ENCODE measurements around the gene EIF2B5.

The EIF2B5 gene

GRCh38 chr3:184096811-184097383 lies 38.3 kb upstream of the EIF2B5 start, which contains the start of gene HTR3E:
TSS of gene HTR3E (plus strand) at chr3:184097064. CDS start at chr3:184097530, 466 bp downstream.
- H3K9me2 ChIP-seq (ENCODE audit: low read depth, low read length), result no peaks in the 10 kb centered on the region
- H3K9me3 ChIP-seq (ENCODE audit: low read length), result peaks cover 7% of the 10 kb centered on the region
- H3K36me3 ChIP-seq (ENCODE audit: insufficient read depth, low read length), result no peaks in the 10 kb centered on the region
- H2AFZ ChIP-seq (ENCODE audit: low read length), result no peak within 1 kb of the TSS
- no peak within 1 kb of the TSS for H3K4me3 ChIP-seq (ENCODE audit: low read depth, low read length, poor library complexity, severe bottlenecking)
- H3K27ac ChIP-seq (ENCODE audit: low read depth, low read length, poor library complexity, severe bottlenecking), result no peak within 1 kb of the TSS
- TF ChIP-seq CTCF (IDR thresholded peaks at IDR 0.05; ENCODE audit: low read length) (no peak), EZH2 (IDR thresholded peaks at IDR 0.05; ENCODE audit: borderline replicate concordance, low read length) (no peak)
- H3K27me3 ChIP-seq (ENCODE audit: insufficient read depth, low read length), result no peaks in the 10 kb centered on the region; the same call in 1 of the 2 replicates
- H3K4me1 ChIP-seq (ENCODE audit: insufficient read depth, low read length, severe bottlenecking), result no peaks in the 10 kb centered on the region
- H4K20me1 ChIP-seq (ENCODE audit: insufficient read depth, low read length), result no peaks in the 10 kb centered on the region
- no peak within 1 kb of the TSS for H3K9ac ChIP-seq (ENCODE audit: low read length)
- no peaks in the 10 kb centered on the region for H3K79me2 ChIP-seq (ENCODE audit: insufficient read depth, low read length)
- H3K4me2 ChIP-seq (ENCODE audit: low read length), result no peak within 1 kb of the TSS
- H3F3A ChIP-seq (ENCODE audit: insufficient read depth, low read length), result no peaks in the 10 kb centered on the region

GRCh38 chr3:184097556-184097955 lies 37.6 kb upstream of the EIF2B5 start:
- Histone ChIP-seq H3K4me1 (ENCODE audit: insufficient read depth, low read length, severe bottlenecking) (no peaks in the 10 kb centered on the region), H3K36me3 (ENCODE audit: insufficient read depth, low read length) (no peaks in the 10 kb centered on the region), H3K4me3 (ENCODE audit: low read depth, low read length, poor library complexity, severe bottlenecking) (no peak overlapping the region), H3K27me3 (ENCODE audit: insufficient read depth, low read length) (no peaks in the 10 kb centered on the region; the same call in 1 of the 2 replicates), H3K9me2 (ENCODE audit: low read depth, low read length) (no peaks in the 10 kb centered on the region), H3K79me2 (ENCODE audit: insufficient read depth, low read length) (no peaks in the 10 kb centered on the region), H3K9me3 (ENCODE audit: low read length) (peaks cover under 1% of the 10 kb centered on the region; the same call in 1 of the 2 replicates), H3K4me2 (ENCODE audit: low read length) (no peak overlapping the region), H2AFZ (ENCODE audit: low read length) (no peak overlapping the region), H3K9ac (ENCODE audit: low read length) (no peak overlapping the region), H3K27ac (ENCODE audit: low read depth, low read length, poor library complexity, severe bottlenecking) (no peak overlapping the region), H3F3A (ENCODE audit: insufficient read depth, low read length) (no peaks in the 10 kb centered on the region), H4K20me1 (ENCODE audit: insufficient read depth, low read length) (no peaks in the 10 kb centered on the region)
- TF ChIP-seq CTCF (IDR thresholded peaks at IDR 0.05; ENCODE audit: low read length) (no peak), EZH2 (IDR thresholded peaks at IDR 0.05; ENCODE audit: borderline replicate concordance, low read length) (no peak)

- H3K27ac ChIP-seq (ENCODE audit: low read depth, low read length, poor library complexity, severe bottlenecking), result no peak overlapping the region
- TF ChIP-seq EZH2 (IDR thresholded peaks at IDR 0.05; ENCODE audit: borderline replicate concordance, low read length) (no peak), CTCF (IDR thresholded peaks at IDR 0.05; ENCODE audit: low read length) (no peak)
- no peak overlapping the region for H3K4me2 ChIP-seq (ENCODE audit: low read length)
These were observed 35.1 kb upstream of the EIF2B5 start for GRCh38 chr3:184099806-184100686.

More at GRCh38 chr3:184099806-184100686, 35.1 kb upstream of the EIF2B5 start:
- Histone ChIP-seq H2AFZ (ENCODE audit: low read length) (no peak overlapping the region), H3K27me3 (ENCODE audit: insufficient read depth, low read length) (no peaks in the 10 kb centered on the region; the same call in 1 of the 2 replicates), H3K4me3 (ENCODE audit: low read depth, low read length, poor library complexity, severe bottlenecking) (no peak overlapping the region), H3K4me1 (ENCODE audit: insufficient read depth, low read length, severe bottlenecking) (no peaks in the 10 kb centered on the region), H3K9me3 (ENCODE audit: low read length) (no peaks in the 10 kb centered on the region; the same call in 1 of the 2 replicates), H3K9ac (ENCODE audit: low read length) (no peak overlapping the region), H3K9me2 (ENCODE audit: low read depth, low read length) (no peaks in the 10 kb centered on the region), H3K36me3 (ENCODE audit: insufficient read depth, low read length) (no peaks in the 10 kb centered on the region), H3F3A (ENCODE audit: insufficient read depth, low read length) (no peaks in the 10 kb centered on the region), H3K79me2 (ENCODE audit: insufficient read depth, low read length) (no peaks in the 10 kb centered on the region), H4K20me1 (ENCODE audit: insufficient read depth, low read length) (no peaks in the 10 kb centered on the region)
